AG10803 (cell line): ENCODE measurements around the gene PCSK6.

Experiments used
- DNase-seq: peaks from one replicate; pipeline ENCODE4 v3.0.0; 2010; ENCODE audit warnings: low read depth
- H3K4me3 ChIP-seq: 2 replicates; pipeline ENCODE4 v1.5.1; 2011; ENCODE audit warnings: mild to moderate bottlenecking, low read length, control low read depth
- CTCF ChIP-seq: conservative IDR thresholded peaks from 2 replicates; pipeline ENCODE4 v1.5.1; 2011; ENCODE audit warnings: mild to moderate bottlenecking, low read length, control low read depth, inconsistent platforms

PCSK6 gene

GRCh38 chr15:101488300-101489164, 975 bp downstream of the PCSK6 start:
- TF ChIP-seq CTCF, result no peak
- DNase-seq, result no peak
- no peak overlapping the region for H3K4me3 ChIP-seq

- no peak for TF ChIP-seq CTCF
- no peak for DNase-seq
- no peak overlapping the region for H3K4me3 ChIP-seq
Observed at GRCh38 chr15:101486696-101487459, 2.6 kb downstream of the PCSK6 start.

GRCh38 chr15:101483462-101483861, 6.0 kb downstream of the PCSK6 start:
- no peak for TF ChIP-seq CTCF
- DNase-seq, result no peak
- H3K4me3 ChIP-seq, result no peak overlapping the region

- DNase-seq, result no peak
- no peak for TF ChIP-seq CTCF
- no peak overlapping the region for H3K4me3 ChIP-seq
Observed at GRCh38 chr15:101482526-101483371, 6.8 kb downstream of the PCSK6 start.

GRCh38 chr15:101481917-101482525, 7.5 kb downstream of the PCSK6 start:
- no peak for DNase-seq
- no peak overlapping the region for H3K4me3 ChIP-seq
- no peak for TF ChIP-seq CTCF

- TF ChIP-seq CTCF, result no peak
- H3K4me3 ChIP-seq, result no peak overlapping the region
- DNase-seq, result no peak
Observed at GRCh38 chr15:101481381-101481705, 8.2 kb downstream of the PCSK6 start.
